GM18870 (cell line): ENCODE results near the gene ACADVL.
A peak's percentile ranks its signal among the peaks of the same experiment; 100 is the strongest.
"Not testable (repeated sequence)": the region's sequence is repeated elsewhere in the genome, so short reads cannot be mapped to it uniquely, and the experiment has no call there.

Experiments
- ATAC-seq: cut with Tn5 transposase; IDR thresholded peaks from one replicate; pipeline ENCODE4 v1.9.1; 2021; ENCODE audit warnings: moderate library complexity; ENCODE audit not compliant: unreplicated experiment

Gene ACADVL

GRCh38 chr17:7234083-7234951, 14.6 kb downstream of the ACADVL start, which contains the start of gene DVL2:
DVL2 (minus strand) TSS chr17:7234517; CDS start chr17:7234262, 255 bp downstream.
- ATAC-seq, result no peak

DNA sequence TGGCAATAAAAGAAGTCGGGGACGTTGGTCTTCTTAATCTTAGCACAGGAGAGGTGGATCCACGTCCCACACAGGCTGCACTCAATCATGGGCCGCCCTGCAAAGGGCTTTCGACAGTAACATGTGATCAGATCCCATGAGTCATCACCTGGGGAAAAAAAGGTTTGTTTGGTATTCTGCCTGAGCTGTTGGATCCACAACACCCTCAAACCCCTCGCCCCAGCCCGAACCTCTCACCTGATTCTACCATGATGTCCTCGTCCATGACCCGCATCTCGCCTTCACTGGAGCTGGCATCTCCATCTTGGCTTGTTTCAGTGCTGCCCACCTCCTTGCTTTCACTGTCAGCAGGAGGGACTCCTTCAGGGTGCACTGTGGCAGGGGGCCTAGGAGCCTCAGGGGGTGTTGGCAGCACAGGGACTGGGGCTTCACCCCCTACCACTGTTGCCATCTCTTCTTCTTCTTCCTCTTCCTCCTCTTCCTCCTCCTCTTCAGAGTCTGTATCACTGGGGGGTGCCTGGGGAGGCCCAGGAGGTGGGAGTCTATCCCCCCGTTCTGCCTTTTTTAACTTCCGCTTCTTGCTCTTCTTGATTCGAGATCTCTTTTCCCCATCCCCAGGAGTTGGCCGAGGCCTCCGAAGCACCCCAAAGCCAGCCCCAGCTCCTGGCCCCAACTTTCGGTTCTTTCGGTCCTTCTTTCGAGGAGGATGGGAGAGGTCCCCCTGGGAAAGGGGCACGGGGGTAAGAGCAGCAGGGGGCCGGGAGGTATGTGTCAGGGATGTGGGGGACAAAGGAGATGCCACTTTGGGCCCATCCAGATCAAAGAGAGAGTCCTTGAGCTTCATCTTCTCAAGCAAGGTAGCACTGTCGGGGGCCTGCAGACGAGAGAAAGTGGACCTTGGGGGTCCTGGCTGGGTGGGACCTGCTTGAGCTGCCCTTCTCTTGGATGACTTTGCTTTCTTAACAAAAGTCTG, 16.2 kb downstream of the ACADVL start:
- no peak for ATAC-seq

- no peak for ATAC-seq
Observed at GRCh38 chr17:7236808-7237207, 17.1 kb downstream of the ACADVL start.

DNA sequence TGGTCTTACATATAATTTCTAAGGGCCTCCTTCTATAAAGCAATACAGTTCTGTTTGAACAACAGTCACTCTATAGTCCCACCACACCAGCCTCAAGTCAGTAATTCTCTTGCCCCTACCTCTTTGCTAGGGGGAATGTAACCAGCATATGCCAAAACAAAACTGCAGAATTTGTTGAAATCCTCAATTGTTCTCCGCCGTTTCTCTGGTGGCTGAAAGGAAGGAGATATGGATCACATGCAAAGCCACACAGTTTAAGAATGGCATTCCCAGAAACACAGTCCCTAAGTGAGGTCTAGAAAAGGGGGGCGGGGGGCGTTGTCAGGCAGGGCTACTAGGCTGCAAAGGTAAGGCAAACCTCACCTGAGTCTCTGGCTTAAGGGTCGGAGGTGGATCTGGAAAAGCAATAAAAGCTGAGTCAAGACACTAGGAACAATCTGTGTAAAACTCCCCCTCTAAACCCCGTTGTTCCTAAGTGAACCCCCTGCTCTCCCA, 17.6 kb downstream of the ACADVL start:
- ATAC-seq, result no peak

- no peak for ATAC-seq
Observed at GRCh38 chr17:7237761-7238419, 18.2 kb downstream of the ACADVL start.

- no peak for ATAC-seq
Observed at GRCh38 chr17:7238420-7239090, 18.8 kb downstream of the ACADVL start.

- peak; percentile 47 for ATAC-seq
Observed at GRCh38 chr17:7239091-7240027, 19.6 kb downstream of the ACADVL start, which contains the start of gene PHF23. PHF23 (minus strand) TSS chr17:7239457; CDS start chr17:7239279, 178 bp downstream.

- ATAC-seq, result no peak
Observed at GRCh38 chr17:7240375-7240774, 20.6 kb downstream of the ACADVL start.

DNA sequence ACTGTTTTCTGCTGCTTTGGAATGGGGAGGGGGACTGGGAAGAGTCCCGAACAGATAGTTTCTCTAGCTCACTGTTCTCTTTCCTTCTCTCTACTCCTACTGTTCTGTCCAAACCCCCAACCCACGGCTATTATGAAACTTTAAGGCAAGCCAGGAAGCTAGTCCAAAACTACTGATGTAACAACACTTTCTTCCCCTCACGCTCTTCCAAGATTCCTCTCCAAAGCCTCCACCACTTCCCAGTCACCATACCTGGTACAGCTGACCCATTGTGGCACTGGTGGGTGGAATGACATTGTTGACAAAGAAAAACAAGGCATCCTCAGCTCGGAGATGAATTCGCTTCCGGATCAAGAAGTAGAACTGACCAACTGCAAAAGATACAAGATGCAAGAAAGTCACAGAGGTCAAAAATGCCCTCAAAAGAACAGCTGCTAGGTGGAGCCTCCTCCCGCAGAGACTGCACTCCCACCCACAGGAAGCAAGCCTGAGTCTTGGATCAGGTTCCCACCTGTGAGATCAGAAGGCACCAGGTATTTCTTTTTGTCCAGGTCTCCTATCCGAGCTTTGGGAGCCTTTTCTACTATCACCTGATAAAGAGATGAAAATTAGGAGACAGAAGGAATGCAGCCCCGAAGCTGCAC, 21.5 kb downstream of the ACADVL start:
- no peak for ATAC-seq

DNA sequence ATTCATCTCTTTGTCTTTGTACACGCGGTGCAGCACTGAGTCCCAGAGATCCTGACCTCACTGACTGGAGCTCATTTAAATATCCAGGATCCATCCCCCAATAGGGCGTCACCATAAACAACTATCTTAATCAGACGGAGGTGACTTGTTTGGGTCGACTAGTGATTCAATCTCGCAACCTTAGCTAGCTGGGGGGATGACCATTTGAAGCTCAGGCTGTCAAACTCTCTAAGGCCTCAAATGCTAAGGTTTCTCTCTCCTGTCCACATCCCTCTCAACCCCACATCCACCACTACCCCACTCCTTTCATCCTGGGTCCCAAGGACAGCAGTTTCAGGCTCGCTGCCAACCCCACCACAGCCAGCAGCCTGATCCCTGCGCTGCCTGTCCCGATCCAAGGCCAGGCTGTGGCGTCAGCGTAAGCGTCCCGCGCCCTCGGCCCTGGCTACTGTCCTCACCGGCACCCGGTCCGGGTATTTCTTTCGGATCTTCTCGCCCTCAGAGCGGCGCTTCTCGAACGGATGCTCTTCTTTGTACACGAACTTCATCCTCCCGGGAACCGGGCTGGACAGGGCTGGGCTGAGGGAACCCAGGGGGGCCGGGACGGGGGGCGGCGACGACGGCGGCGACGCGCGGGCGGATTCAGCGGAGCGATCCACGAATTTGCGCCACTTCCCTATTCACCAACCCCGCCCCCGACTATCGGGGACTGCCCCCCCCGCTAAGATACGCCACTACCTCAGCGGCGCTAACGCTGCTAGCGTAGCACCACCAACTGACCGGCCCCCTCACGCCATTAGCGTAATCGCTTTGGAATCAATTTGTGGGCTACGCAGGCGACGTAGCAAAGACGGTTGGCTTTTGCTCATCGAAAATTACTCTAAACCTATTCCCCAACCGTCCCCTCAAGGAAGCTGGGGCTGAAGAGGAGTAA, 22.3 kb downstream of the ACADVL start, which contains the start of gene GABARAP:
GABARAP (minus strand) TSS at position 667 of the 934 bp plus-strand sequence; CDS start at position 548, 119 bp downstream.
- peak; percentile 29 for ATAC-seq

GRCh38 chr17:7242717-7243452, 23.1 kb downstream of the ACADVL start:
- ATAC-seq, result peak; percentile 42

DNA sequence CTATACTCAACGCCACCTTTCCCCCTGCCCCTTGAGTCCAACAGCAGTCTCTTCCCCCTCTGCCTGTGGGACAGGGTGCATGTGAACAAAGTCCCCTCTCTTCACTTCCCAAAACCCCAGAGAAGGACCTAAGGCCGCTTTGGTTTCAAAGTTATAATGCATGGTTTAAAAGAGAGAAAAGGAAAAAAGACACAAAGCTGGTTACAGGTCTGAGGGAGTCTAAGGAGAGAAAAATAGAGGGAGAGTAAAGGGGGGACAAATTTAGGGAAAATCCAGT, 23.7 kb downstream of the ACADVL start:
- ATAC-seq, result no peak

GRCh38 chr17:7243838-7244237, 24.1 kb downstream of the ACADVL start:
- ATAC-seq, result not testable (repeated sequence)

- ATAC-seq, result no peak
Observed at GRCh38 chr17:7246779-7247178, 27.0 kb downstream of the ACADVL start.

- ATAC-seq, result no peak
Observed at GRCh38 chr17:7248796-7249195, 29.1 kb downstream of the ACADVL start.

DNA sequence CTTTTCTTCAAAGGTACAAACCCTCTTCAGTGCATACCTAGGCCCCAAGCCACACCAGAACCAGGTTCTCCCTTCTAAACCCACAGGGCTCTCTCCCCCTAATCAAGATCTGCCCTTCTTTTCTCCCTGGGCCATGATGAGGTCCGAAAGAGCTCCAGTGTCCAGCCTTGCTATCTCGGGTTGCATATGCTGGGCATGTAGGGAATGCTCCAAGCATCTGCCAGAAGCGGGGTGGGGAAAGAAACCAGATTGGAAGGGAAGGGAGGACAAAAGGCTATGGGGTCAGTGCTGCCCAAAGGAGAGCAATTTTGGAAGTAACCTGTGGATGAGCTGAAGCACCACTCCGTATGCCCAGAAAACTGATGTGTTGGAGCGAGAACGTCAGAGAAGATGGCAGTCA, 29.5 kb downstream of the ACADVL start:
- no peak for ATAC-seq

DNA sequence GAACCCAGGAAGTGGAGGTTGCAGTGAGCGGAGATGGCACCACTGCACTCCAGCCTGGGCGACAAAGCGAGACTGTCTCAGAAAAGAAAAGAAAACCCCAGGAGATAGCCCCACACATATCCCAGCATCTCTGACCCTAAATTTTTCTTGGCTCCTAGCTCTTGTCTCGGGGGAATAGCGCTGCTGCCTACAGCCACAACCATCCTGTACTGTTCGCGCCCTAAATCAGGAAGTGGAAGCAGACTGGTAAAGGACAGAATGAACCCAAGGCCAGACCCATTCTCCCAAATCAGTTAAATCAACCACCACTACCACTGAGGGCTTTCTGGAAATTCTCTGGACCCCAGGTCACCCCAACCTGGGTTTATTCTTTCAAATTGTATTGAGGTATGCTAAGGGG, 30.1 kb downstream of the ACADVL start:
- no peak for ATAC-seq
